DND-41 (cell line): Measurements from ENCODE around the gene DLEU7.

Source experiments
- CTCF ChIP-seq: IDR thresholded peaks from 2 replicates; pipeline ENCODE4 v1.5.1; 2012; ENCODE audit warnings: borderline replicate concordance, low read length, moderate library complexity, mild to moderate bottlenecking; ENCODE audit not compliant: poor library complexity, severe bottlenecking; ENCODE audit errors: extremely low read depth
- EZH2 ChIP-seq: IDR thresholded peaks from 3 replicates; pipeline ENCODE4 v1.6.1; 2012; ENCODE audit warnings: borderline replicate concordance, low read depth, mild to moderate bottlenecking, moderate library complexity, low read length, inconsistent platforms; ENCODE audit not compliant: severe bottlenecking

- no peak for TF ChIP-seq CTCF
- no peak for TF ChIP-seq EZH2
These were observed 30.5 kb upstream of the DLEU7 start for GRCh38 chr13:50873991-50874390.
